T47D (cell line): Measurements from ENCODE around the gene VSIG2.

Source experiments
- DNase-seq, 2 experiments: peaks; one replicate each; pipeline versions ENCODE4 v3.0.0 to v3.0.0-alpha.2; 2011 to 2012; ENCODE audit warnings: low read depth in 1 of 2, low spot score in 1 of 2
- JUND ChIP-seq: IDR thresholded peaks from 2 replicates; pipeline ENCODE4 v1.6.1; 2012; ENCODE audit warnings: low read depth
- in situ Hi-C: cut with HindIII; loops from 2 replicates; pipeline ENCODE4 v1.10.0; 2016; ENCODE audit warnings: low sequenced_read_pairs, low pct_unique_long_range_greater_than_20kb

Gene VSIG2

DNA sequence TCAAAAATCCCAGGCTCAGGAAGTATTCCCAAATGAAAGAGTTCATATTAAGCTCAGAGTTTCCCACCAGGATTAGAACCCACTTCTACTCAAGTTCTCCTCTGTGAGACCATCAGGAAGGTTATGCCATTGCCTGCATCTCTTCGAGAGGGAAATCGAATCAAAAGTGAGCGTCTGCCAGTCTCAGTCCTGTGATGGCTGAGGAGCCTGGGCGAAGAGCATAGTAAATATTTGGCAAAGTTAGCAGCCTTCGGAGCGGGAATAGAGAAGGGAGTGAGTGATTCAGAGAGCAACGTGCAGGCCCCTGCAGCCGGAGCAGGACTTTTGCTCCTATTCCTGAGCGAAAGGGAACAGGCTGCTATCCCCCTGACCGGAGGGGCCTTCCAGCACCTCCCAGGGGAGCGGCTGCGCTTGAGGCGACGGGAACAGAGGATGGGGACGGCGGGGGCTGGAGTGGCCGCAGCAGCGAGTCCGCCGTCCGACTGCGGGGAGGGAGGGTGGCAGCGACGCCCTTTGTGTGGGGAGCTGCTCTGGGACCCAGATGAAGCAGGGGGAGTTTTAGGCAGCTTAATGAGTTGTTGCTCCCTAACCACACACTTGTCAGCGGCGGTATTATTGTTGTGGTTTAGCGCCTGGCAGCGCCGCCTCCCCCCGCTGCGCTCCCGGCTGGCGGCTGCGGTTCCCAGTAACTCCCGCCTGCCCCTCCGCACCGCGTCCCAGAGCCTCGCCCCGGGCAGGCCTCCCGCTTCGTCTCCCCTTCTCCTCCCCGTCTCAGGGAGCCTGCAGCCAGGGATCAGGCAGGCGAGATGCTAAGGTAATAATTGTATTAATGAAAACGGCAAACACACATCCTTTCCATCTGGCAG lies 34.0 kb downstream of the VSIG2 start:
- TF ChIP-seq JUND: no peak
- in situ Hi-C loops: no loop called here
- peak; percentile 38 to 66 for DNase-seq

DNA sequence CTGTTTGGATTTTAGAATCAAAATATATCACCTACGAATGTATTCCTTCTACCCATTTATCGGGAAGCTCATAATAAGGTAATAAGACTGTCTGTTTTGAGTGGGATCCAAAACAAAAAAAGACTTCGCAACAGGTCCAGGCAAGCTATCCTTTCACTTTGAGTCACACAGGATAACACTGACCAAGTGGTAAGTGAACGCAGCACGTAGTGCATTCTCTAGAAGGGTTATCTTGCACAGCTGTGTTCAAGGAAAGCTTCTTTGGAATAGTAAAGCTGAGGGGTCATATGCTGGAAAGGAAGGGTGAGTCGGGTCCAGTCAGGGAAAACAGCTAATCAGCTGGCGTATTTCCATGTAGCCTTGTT lies 34.7 kb downstream of the VSIG2 start:
- TF ChIP-seq JUND: no peak
- DNase-seq: no peak
- in situ Hi-C loops: no loop called here

DNA sequence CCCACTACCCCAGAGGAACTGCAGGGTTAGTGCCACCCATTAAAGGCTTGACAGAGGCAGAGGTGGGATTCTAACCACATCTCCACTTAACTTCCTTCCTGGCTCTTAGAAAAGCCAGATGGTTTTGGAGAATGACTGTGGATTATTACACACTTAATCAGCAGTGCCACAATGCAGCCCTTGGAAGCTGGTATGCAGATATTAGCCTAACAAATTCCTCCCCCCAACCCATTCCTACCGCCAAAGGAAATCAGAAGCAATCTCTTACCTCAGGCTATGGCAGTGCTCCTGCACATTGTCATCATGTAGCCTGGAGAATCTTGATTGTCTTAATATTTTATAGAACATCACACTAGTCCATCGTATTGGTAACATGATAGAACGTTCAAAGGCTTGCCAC lies 35.5 kb downstream of the VSIG2 start:
- TF ChIP-seq JUND: no peak
- no peak for DNase-seq
- in situ Hi-C loops: no loop called here

DNA sequence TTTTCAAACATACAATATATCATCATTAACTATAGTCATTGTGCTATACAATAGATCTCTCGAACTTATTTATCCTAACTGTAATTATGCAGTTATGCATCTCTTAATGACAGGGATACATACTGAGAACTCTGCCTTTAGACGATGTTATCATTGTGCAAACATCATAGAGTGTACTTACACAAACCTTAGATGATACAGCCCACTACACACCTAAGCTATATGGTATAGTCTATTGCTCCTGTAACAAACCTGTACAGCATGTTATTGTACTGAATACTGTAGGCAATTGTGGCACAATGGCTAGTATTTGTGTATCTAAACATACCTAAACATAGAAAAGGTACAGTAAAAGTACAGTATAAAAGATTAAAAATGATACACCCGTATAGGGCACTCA lies 39.7 kb downstream of the VSIG2 start:
- in situ Hi-C loops: no loop called here
- TF ChIP-seq JUND: no peak
- DNase-seq: peak in 1 of 2 experiments; percentile 38

DNA sequence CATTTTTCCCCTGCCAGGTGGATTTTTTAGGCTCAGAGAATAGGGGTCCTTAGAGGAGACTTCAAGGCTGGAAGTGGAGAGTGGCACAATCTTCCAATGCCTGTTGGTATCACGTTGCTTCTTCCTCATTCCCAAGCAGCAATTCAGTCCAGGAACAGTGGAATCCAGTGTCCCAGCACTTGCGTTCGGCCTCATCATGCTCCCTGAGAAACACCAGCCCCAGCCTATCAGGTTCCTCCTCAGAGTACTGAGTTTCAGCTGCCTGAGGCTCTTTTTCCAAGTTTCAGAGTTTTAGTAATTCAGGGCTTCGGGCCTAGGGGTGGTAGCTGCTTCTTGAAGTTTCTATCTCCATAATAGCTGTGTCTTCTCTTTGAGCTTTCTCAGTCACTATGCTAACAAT lies 44.2 kb downstream of the VSIG2 start:
- DNase-seq: peak in 1 of 2 experiments; percentile 23
- in situ Hi-C loops: no loop called here
- TF ChIP-seq JUND: no peak

DNA sequence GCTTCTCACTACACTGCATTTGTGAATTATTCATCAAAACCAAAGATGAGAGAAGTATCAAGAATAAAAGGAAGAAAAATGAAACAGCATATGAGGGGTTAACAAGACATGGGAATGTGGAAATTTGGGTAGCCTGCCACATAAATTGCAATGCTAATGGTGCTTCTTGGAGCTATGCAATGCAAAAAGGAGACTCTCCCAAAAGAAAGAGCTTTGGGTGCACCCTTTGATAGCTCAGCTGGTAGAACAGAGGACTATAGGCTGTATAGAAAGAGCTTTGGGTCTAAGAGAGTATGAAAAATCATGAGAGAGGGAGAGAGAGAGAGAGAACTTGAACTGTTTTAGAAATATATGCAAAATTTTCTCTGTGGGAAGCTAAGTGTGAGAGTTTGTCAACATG lies 52.0 kb downstream of the VSIG2 start:
- no peak for DNase-seq
- no peak for TF ChIP-seq JUND
- in situ Hi-C loops: no loop called here

DNA sequence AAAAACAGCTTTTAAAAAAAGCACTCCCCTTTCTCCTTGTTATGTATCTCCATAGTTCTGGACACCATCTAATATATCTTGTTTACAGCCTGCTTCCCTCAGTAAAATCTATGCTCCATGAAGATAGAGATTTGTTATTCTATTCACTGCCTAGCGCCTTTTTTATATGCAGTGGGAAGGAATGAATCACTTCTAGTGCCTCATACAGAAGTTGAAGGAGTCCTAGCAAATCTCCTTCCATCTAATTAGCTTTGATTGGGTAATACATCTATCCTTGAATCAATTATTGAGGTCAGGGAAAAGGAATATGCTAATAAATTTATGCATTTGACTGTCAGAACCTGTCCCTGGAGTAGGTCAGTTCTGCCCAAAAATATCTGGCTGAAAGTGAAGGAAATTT lies 52.5 kb downstream of the VSIG2 start:
- in situ Hi-C loops: no loop called here
- DNase-seq: no peak
- TF ChIP-seq JUND: no peak
